ENCODE data around the gene TTF1. TPM values are rescaled to one million over a fixed set of nuclear protein-coding genes. Genes with fewer than 3 reads are reported as not detected.

The TTF1 gene
- total and polyA plus RNA-seq, 9 of the 15 experiments (the other 6 are each of a cell fraction or from before 2014, with no cell fraction given) = 9.0 to 18.5 (median 15.8) TPM

DNA sequence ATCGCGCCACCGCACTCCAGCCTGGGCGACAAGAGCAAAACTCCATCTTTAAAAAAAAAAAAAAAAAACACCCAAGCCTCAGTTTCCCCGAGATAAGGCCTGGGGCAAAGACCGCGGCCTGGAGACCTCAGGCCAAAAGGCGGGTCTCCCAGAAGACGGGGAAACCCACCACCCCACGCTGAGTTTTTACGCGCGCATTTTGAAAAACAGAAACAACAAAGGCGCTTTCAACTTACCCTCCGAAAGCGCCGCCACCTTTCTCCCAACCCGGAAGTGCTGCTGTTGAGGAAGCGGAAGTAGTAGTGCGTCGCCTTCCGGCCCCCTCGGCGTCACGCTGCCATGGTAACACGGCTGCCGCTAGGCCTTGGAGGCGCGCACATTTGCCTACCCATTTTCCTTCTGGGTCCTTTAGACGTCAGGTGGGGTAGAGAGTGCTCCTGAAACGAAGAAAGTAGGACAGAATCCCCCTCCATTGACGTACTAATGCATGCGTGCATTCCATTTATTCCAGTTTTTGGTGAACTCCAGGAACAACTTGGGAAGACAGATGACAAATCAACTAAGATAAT is at the start of gene TTF1 (continued):
- TF ChIP-seq LARP7 (IDR thresholded peaks at IDR 0.05) = no peak
- TF ChIP-seq, protein P1, sequence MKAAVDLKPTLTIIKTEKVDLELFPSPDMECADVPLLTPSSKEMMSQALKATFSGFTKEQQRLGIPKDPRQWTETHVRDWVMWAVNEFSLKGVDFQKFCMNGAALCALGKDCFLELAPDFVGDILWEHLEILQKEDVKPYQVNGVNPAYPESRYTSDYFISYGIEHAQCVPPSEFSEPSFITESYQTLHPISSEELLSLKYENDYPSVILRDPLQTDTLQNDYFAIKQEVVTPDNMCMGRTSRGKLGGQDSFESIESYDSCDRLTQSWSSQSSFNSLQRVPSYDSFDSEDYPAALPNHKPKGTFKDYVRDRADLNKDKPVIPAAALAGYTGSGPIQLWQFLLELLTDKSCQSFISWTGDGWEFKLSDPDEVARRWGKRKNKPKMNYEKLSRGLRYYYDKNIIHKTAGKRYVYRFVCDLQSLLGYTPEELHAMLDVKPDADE (conservative IDR thresholded peaks at IDR 0.05; ENCODE audit: control insufficient read depth, low read depth, low read length) = peak; percentile 84
- peak; percentile 79 for TF ChIP-seq HCFC1 (IDR thresholded peaks at IDR 0.05; ENCODE audit: low read depth, low read length)
- TF ChIP-seq ARID1B (IDR thresholded peaks at IDR 0.05) = no peak
- 0 out of 2 replicates have a peak, but pooled peaks have one; percentile 22 for TF ChIP-seq NBN (IDR thresholded peaks at IDR 0.05; ENCODE audit: low read depth)
- peak; percentile 96 for TF ChIP-seq CREM (IDR thresholded peaks at IDR 0.05; ENCODE audit: low read depth)
- TF ChIP-seq, protein P2, sequence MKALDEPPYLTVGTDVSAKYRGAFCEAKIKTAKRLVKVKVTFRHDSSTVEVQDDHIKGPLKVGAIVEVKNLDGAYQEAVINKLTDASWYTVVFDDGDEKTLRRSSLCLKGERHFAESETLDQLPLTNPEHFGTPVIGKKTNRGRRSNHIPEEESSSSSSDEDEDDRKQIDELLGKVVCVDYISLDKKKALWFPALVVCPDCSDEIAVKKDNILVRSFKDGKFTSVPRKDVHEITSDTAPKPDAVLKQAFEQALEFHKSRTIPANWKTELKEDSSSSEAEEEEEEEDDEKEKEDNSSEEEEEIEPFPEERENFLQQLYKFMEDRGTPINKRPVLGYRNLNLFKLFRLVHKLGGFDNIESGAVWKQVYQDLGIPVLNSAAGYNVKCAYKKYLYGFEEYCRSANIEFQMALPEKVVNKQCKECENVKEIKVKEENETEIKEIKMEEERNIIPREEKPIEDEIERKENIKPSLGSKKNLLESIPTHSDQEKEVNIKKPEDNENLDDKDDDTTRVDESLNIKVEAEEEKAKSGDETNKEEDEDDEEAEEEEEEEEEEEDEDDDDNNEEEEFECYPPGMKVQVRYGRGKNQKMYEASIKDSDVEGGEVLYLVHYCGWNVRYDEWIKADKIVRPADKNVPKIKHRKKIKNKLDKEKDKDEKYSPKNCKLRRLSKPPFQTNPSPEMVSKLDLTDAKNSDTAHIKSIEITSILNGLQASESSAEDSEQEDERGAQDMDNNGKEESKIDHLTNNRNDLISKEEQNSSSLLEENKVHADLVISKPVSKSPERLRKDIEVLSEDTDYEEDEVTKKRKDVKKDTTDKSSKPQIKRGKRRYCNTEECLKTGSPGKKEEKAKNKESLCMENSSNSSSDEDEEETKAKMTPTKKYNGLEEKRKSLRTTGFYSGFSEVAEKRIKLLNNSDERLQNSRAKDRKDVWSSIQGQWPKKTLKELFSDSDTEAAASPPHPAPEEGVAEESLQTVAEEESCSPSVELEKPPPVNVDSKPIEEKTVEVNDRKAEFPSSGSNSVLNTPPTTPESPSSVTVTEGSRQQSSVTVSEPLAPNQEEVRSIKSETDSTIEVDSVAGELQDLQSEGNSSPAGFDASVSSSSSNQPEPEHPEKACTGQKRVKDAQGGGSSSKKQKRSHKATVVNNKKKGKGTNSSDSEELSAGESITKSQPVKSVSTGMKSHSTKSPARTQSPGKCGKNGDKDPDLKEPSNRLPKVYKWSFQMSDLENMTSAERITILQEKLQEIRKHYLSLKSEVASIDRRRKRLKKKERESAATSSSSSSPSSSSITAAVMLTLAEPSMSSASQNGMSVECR (CRISPR knock-in tag; IDR thresholded peaks at IDR 0.05) = peak; percentile 96
- peak; percentile 61 for TF ChIP-seq BCOR (IDR thresholded peaks at IDR 0.05)
- TF ChIP-seq HDAC8 (tag; IDR thresholded peaks at IDR 0.05) = 0 out of 2 replicates have a peak, but pooled peaks have one; percentile 17
- TF ChIP-seq CXXC5 (CRISPR knock-in tag; IDR thresholded peaks at IDR 0.05) = peak; percentile 67
- TF ChIP-seq CSDE1 (IDR thresholded peaks at IDR 0.05) = peak in 1 of 2 experiments; percentile 89; a peak in 2 of 4 replicates
- TF ChIP-seq NFRKB (IDR thresholded peaks at IDR 0.05; ENCODE audit: low read depth) = peak; percentile 64
- TF ChIP-seq SMAD4 (CRISPR knock-in tag; conservative IDR thresholded peaks at IDR 0.05) = 0 out of 2 replicates have a peak, but pooled peaks have one; percentile 13
- no peak for TF ChIP-seq EGR1 (conservative IDR thresholded peaks at IDR 0.05)
- TF ChIP-seq MXI1 (IDR thresholded peaks at IDR 0.05; ENCODE audit: low read depth, low read length) = peak; percentile 93
- TF ChIP-seq CHD1 (IDR thresholded peaks at IDR 0.05; ENCODE audit: low read length) = no peak
- TF ChIP-seq FOXK2 (conservative IDR thresholded peaks at IDR 0.05 in 1 of 2, IDR thresholded peaks at IDR 0.05 in 1 of 2; ENCODE audit: low read depth in 2 of 2) = peak in 1 of 2 experiments; percentile 64; a peak in 2 of 4 replicates
- TF ChIP-seq MAZ (CRISPR knock-in tag; conservative IDR thresholded peaks at IDR 0.05 in 1 of 2, IDR thresholded peaks at IDR 0.05 in 1 of 2) = peak; percentile 61 to 74

Measured in K562 (cell line).